HEK293 (cell line): ENCODE measurements around the gene GLO1.
A peak's percentile ranks its signal among the peaks of the same experiment; 100 is the strongest.

ENCODE experiments used
- CTCF ChIA-PET: fragments of 350-600 bp; formaldehyde crosslinking; extraction: SDS; loops from one replicate; lab custom pipeline; 2021; ENCODE audit warnings: antibody characterized with exemption; lab: Yijun Ruan, JAX
- POLR2A ChIA-PET: fragments of 300-600 bp; formaldehyde crosslinking; extraction: SDS; loops from one replicate; lab custom pipeline; 2020; ENCODE audit warnings: antibody characterized with exemption, inconsistent platforms; lab: Yijun Ruan, JAX
- H3K27ac ChIP-seq: fragments of 200-500 bp; sonication (Bioruptor generic); 2 replicates; pipeline ENCODE4 v1.5.1; 2014; ENCODE audit warnings: low read depth, low read length, control low read depth, inconsistent platforms; ENCODE audit errors: extremely low read depth
- H3K36me3 ChIP-seq, 2 experiments: fragments of 200-500 bp in 1 of 2; sonication (Bioruptor generic) in 1 of 2; 1 replicate in 1 of 2; 2 replicates in 1 of 2; pipeline ENCODE4 v1.5.1; 2014 to 2017; ENCODE audit warnings: inconsistent platforms in 2 of 2, low read length in 2 of 2; ENCODE audit not compliant: control insufficient read depth in 2 of 2, insufficient read depth in 1 of 2
- H3K4me1 ChIP-seq: fragments of 200-500 bp; sonication (Bioruptor generic); 2 replicates; pipeline ENCODE4 v1.5.1; 2014; ENCODE audit warnings: mild to moderate bottlenecking, low read length, inconsistent platforms; ENCODE audit not compliant: control insufficient read depth, insufficient read depth
- H3K4me3 ChIP-seq: 2 replicates; pipeline ENCODE4 v1.5.1; 2011; ENCODE audit warnings: low read depth, mild to moderate bottlenecking, control low read depth, low read length, moderate library complexity
- H3K9me3 ChIP-seq: fragments of 200-500 bp; sonication (Bioruptor generic); 2 replicates; pipeline ENCODE4 v1.5.1; 2014; ENCODE audit warnings: low read depth, low read length, inconsistent platforms; ENCODE audit not compliant: control insufficient read depth, insufficient read depth
- ELK4 ChIP-seq: IDR thresholded peaks from 2 replicates; pipeline ENCODE4 v1.6.1; 2011; ENCODE audit warnings: mild to moderate bottlenecking, low read depth, low read length, borderline replicate concordance
- FEZF1 ChIP-seq: fragments of 450-650 bp; formaldehyde crosslinking; IDR thresholded peaks from 2 replicates; pipeline ENCODE4 v1.5.1; 2016; ENCODE audit warnings: missing biosample characterization, missing genetic modification characterization
- GLI4 ChIP-seq: fragments of 450-650 bp; formaldehyde crosslinking; IDR thresholded peaks from 2 replicates; pipeline ENCODE4 v1.5.1; 2016; ENCODE audit warnings: missing biosample characterization, missing genetic modification characterization
- HIC1 ChIP-seq: fragments of 450-650 bp; formaldehyde crosslinking; IDR thresholded peaks from 2 replicates; pipeline ENCODE4 v1.5.1; 2016; ENCODE audit warnings: missing biosample characterization, missing genetic modification characterization
- KLF8 ChIP-seq: fragments of 450-650 bp; formaldehyde crosslinking; IDR thresholded peaks from 2 replicates; pipeline ENCODE4 v1.5.1; 2016; ENCODE audit warnings: missing biosample characterization, missing genetic modification characterization
- PATZ1 ChIP-seq: fragments of 450-650 bp; formaldehyde crosslinking; IDR thresholded peaks from 2 replicates; pipeline ENCODE4 v1.5.1; 2016; ENCODE audit warnings: missing biosample characterization, missing genetic modification characterization
- TRIM28 ChIP-seq: IDR thresholded peaks from 2 replicates; pipeline ENCODE4 v1.6.1; 2011; ENCODE audit warnings: low read length, control low read depth, borderline replicate concordance
- WT1 ChIP-seq: fragments of 450-650 bp; formaldehyde crosslinking; IDR thresholded peaks from 2 replicates; pipeline ENCODE4 v1.5.1; 2016; ENCODE audit warnings: missing biosample characterization, missing genetic modification characterization
- ZBTB17 ChIP-seq: fragments of 450-650 bp; formaldehyde crosslinking; IDR thresholded peaks from 2 replicates; pipeline ENCODE4 v1.5.1; 2016; ENCODE audit warnings: missing biosample characterization, missing genetic modification characterization
- ZBTB21 ChIP-seq: fragments of 450-650 bp; formaldehyde crosslinking; IDR thresholded peaks from 2 replicates; pipeline ENCODE4 v1.5.1; 2017; ENCODE audit warnings: missing biosample characterization, missing genetic modification characterization
- ZBTB7A ChIP-seq: fragments of 450-650 bp; formaldehyde crosslinking; IDR thresholded peaks from 2 replicates; pipeline ENCODE4 v1.5.1; 2016; ENCODE audit warnings: low read depth, missing biosample characterization, missing genetic modification characterization
- ZNF174 ChIP-seq: fragments of 450-650 bp; formaldehyde crosslinking; IDR thresholded peaks from 2 replicates; pipeline ENCODE4 v1.5.0; 2017; ENCODE audit warnings: missing biosample characterization, mild to moderate bottlenecking, missing genetic modification characterization
- ZNF280C ChIP-seq: fragments of 450-650 bp; formaldehyde crosslinking; IDR thresholded peaks from 2 replicates; pipeline ENCODE4 v1.5.1; 2016; ENCODE audit warnings: missing biosample characterization, missing genetic modification characterization
- ZNF654 ChIP-seq: fragments of 450-650 bp; formaldehyde crosslinking; IDR thresholded peaks from 2 replicates; pipeline ENCODE4 v1.5.1; 2016; ENCODE audit warnings: low read depth, missing biosample characterization, missing genetic modification characterization
- ZNF658 ChIP-seq: fragments of 450-650 bp; formaldehyde crosslinking; IDR thresholded peaks from 2 replicates; pipeline ENCODE4; 2016; ENCODE audit warnings: missing biosample characterization, missing genetic modification characterization
- ZNF677 ChIP-seq: fragments of 450-650 bp; IDR thresholded peaks from 2 replicates; pipeline ENCODE4 v1.5.0; 2018; ENCODE audit warnings: missing biosample characterization, mild to moderate bottlenecking, missing genetic modification characterization, moderate library complexity
- ZNF707 ChIP-seq: fragments of 450-650 bp; formaldehyde crosslinking; IDR thresholded peaks from 2 replicates; pipeline ENCODE4 v1.5.1; 2016; ENCODE audit warnings: missing biosample characterization, missing genetic modification characterization
- ZNF791 ChIP-seq: fragments of 450-650 bp; formaldehyde crosslinking; IDR thresholded peaks from 2 replicates; pipeline ENCODE4 v1.5.1; 2016; ENCODE audit warnings: missing biosample characterization, missing genetic modification characterization
- ZSCAN5A ChIP-seq: fragments of 450-650 bp; formaldehyde crosslinking; IDR thresholded peaks from 2 replicates; pipeline ENCODE4 v1.5.1; 2016; ENCODE audit warnings: missing biosample characterization, missing genetic modification characterization
- ZXDB ChIP-seq: fragments of 450-650 bp; formaldehyde crosslinking; IDR thresholded peaks from 2 replicates; pipeline ENCODE4 v1.5.1; 2016; ENCODE audit warnings: missing biosample characterization, missing genetic modification characterization

The GLO1 gene

GRCh38 chr6:38714239-38715015 is 11.5 kb upstream of the GLO1 start (continued):
- TF ChIP-seq ZNF174 (tag by site-specific recombination) (no peak), ZBTB21 (tag by site-specific recombination) (no peak)

GRCh38 chr6:38713812-38714211 is 10.9 kb upstream of the GLO1 start:
- POLR2A ChIA-PET = interaction anchor here (2.1 kb wide), 1 partner anchor 11 kb away, joined by 15 read pairs; the partner anchor contains the start of gene GLO1

GRCh38 chr6:38708496-38708895 is 5.6 kb upstream of the GLO1 start:
- Histone ChIP-seq H3K27ac (no peak overlapping the region), H3K36me3 (no peaks in the 10 kb centered on the region), H3K4me1 (no peaks in the 10 kb centered on the region), H3K9me3 (no peaks in the 10 kb centered on the region), H3K4me3 (no peak overlapping the region)
- CTCF ChIA-PET = interaction anchor here (0.6 to 1.4 kb wide), 5 partner anchors 21 to 950 kb away, joined by 3 to 4 read pairs (median 3); no protein-coding TSS in a partner anchor
- 0 out of 2 replicates have a peak, but pooled peaks have one; percentile 5 for TF ChIP-seq ZNF654 (tag by site-specific recombination)
- no peak for TF ChIP-seq ZNF677 (tag by site-specific recombination)
- POLR2A ChIA-PET = no interaction called here

More at GRCh38 chr6:38713812-38714211, 10.9 kb upstream of the GLO1 start:
- no peaks in the 10 kb centered on the region for H3K9me3 ChIP-seq
- no peaks in the 10 kb centered on the region for H3K36me3 ChIP-seq
- H3K4me1 ChIP-seq = no peaks in the 10 kb centered on the region
- H3K27ac ChIP-seq = no peak overlapping the region
- TF ChIP-seq ZNF280C (tag by site-specific recombination) = no peak
- peak; percentile 29; the same call in 1 of the 2 replicates for TF ChIP-seq FEZF1 (tag by site-specific recombination)
- no peak overlapping the region for H3K4me3 ChIP-seq
- CTCF ChIA-PET = no interaction called here

- H3K4me3 ChIP-seq = no peak overlapping the region
- H3K36me3 ChIP-seq = peaks cover 0 to 11% of the 10 kb centered on the region in 2 experiments; a peak in 2 of 3 replicates
- ChIA-PET POLR2A (interaction anchor here (0.6 kb wide), 1 partner anchor 1293 kb away, joined by 3 read pairs; no protein-coding TSS in a partner anchor), CTCF (no interaction called here)
- no peaks in the 10 kb centered on the region for H3K9me3 ChIP-seq
- no peaks in the 10 kb centered on the region for H3K4me1 ChIP-seq
- no peak overlapping the region for H3K27ac ChIP-seq
- TF ChIP-seq TRIM28 (no peak), ELK4 (no peak), ZNF707 (tag by site-specific recombination) (no peak), ZSCAN5A (no peak), ZNF791 (no peak), WT1 (tag by site-specific recombination) (no peak), GLI4 (tag by site-specific recombination) (no peak), ZXDB (no peak), ZNF677 (tag by site-specific recombination) (no peak), HIC1 (tag by site-specific recombination) (no peak), ZBTB7A (tag by site-specific recombination) (no peak), ZBTB17 (tag by site-specific recombination) (no peak), KLF8 (tag by site-specific recombination) (no peak), PATZ1 (tag by site-specific recombination) (no peak), ZNF658 (tag by site-specific recombination) (no peak)
Observed at GRCh38 chr6:38705924-38706323, 3.0 kb upstream of the GLO1 start.
